Measurements from ENCODE around the gene HSPA1L. TPM values are rescaled to one million over a fixed set of nuclear protein-coding genes. Genes with fewer than 3 reads are reported as not detected.
"Not testable (repeated sequence)": the region's sequence is repeated elsewhere in the genome, so short reads cannot be mapped to it uniquely, and the experiment has no call there.

The HSPA1L gene
- total and polyA plus RNA-seq, 2 donors (not counting 1 experiment from before 2014, with no cell fraction given), result 0.81 to 2.0 TPM

GRCh38 chr6:31794294-31794865 is 20.7 kb downstream of the HSPA1L start:
- peak overlapping the region; percentile 80 for H2AFZ ChIP-seq (ENCODE audit: insufficient read depth, low read depth, low read length, poor library complexity, severe bottlenecking)

GRCh38 chr6:31793927-31794245 is 21.2 kb downstream of the HSPA1L start:
- peak overlapping the region; percentile 80 for H2AFZ ChIP-seq (ENCODE audit: insufficient read depth, low read depth, low read length, poor library complexity, severe bottlenecking)
- ATAC-seq (ENCODE audit: low read depth); CTCF ChIA-PET; DNase-seq; H3K27me3 ChIP-seq (replicated peaks in 1 of 4; ENCODE audit: control extremely low read depth in 1 of 4, control insufficient read depth in 3 of 4, insufficient read depth in 4 of 4, low read length in 3 of 4); H4K20me1 ChIP-seq (ENCODE audit: control insufficient read depth, insufficient read depth, low read length, poor library complexity, severe bottlenecking); H3K27me3 Mint-ChIP-seq; H3K9ac ChIP-seq (ENCODE audit: low read length); H3K9me3 Mint-ChIP-seq (ENCODE audit: insufficient read depth); H3K9me3 ChIP-seq (ENCODE audit: control extremely low read depth in 1 of 3, control insufficient read depth in 2 of 3, insufficient read depth in 1 of 3, low read length in 2 of 3): not testable (repeated sequence)
- peak overlapping the region; percentile 75 to 87 for H3K27ac ChIP-seq (ENCODE audit: low read length in 2 of 2)
- peaks cover 62% of the 10 kb centered on the region for H3K4me1 Mint-ChIP-seq
- peak overlapping the region in 1 of 5 experiments; percentile 95 for H3K4me3 ChIP-seq (ENCODE audit: control extremely low read depth in 1 of 5, extremely low read depth in 1 of 5, insufficient read depth in 1 of 5, low read depth in 2 of 5, low read length in 4 of 5)
- POLR2A ChIA-PET, result interaction anchor here (0.6 to 0.7 kb wide), 3 partner anchors 55 to 133 kb away, joined by 3 to 4 read pairs (median 3); partner anchors contain the start of gene C6orf47
- H3K4me1 ChIP-seq (ENCODE audit: control insufficient read depth in 2 of 2, insufficient read depth in 2 of 2, low read length in 2 of 2), result peaks cover 59 to 75% of the 10 kb centered on the region in 2 donors
- intact Hi-C loops (cut with micrococcal nuclease), result loop anchor here (2.0 kb wide), 2 partner anchors 17 to 55 kb away; partner anchors contain the start of gene VWA7
- H3K4me2 ChIP-seq (replicated peaks; ENCODE audit: low read depth, low read length, poor library complexity, severe bottlenecking), result peak overlapping the region; percentile 97
- peaks cover 27% of the 10 kb centered on the region for H3K79me2 ChIP-seq (ENCODE audit: control insufficient read depth, insufficient read depth, low read length)
- H3K4me3 Mint-ChIP-seq, result peak overlapping the region; percentile 97
- peak overlapping the region; percentile 99 for H3K27ac Mint-ChIP-seq
- H3K36me3 ChIP-seq (replicated peaks in 1 of 2; ENCODE audit: control extremely low read depth in 1 of 2, control insufficient read depth in 1 of 2, extremely low read depth in 1 of 2, insufficient read depth in 2 of 2, low read length in 1 of 2), result peaks cover 0 to 26% of the 10 kb centered on the region in 2 experiments
- 100% methylated on average over 6 of the region's 6 CpGs for WGBS (ENCODE audit: insufficient coverage)

More at GRCh38 chr6:31794294-31794865, 20.7 kb downstream of the HSPA1L start:
- Histone ChIP-seq H3K9me3 (ENCODE audit: control extremely low read depth in 1 of 3, control insufficient read depth in 2 of 3, insufficient read depth in 1 of 3, low read length in 2 of 3) (no peaks in the 10 kb centered on the region), H3K4me3 (ENCODE audit: control extremely low read depth in 1 of 5, extremely low read depth in 1 of 5, insufficient read depth in 1 of 5, low read depth in 2 of 5, low read length in 4 of 5) (peak overlapping the region; percentile 12 to 96 (median 95)), H3K4me2 (replicated peaks; ENCODE audit: low read depth, low read length, poor library complexity, severe bottlenecking) (peak overlapping the region; percentile 97), H3K36me3 (replicated peaks in 1 of 2; ENCODE audit: control extremely low read depth in 1 of 2, control insufficient read depth in 1 of 2, extremely low read depth in 1 of 2, insufficient read depth in 2 of 2, low read length in 1 of 2) (peaks cover 0 to 28% of the 10 kb centered on the region in 2 experiments), H3K79me2 (ENCODE audit: control insufficient read depth, insufficient read depth, low read length) (peaks cover 27% of the 10 kb centered on the region), H3K9ac (ENCODE audit: low read length) (peak overlapping the region; percentile 92), H4K20me1 (ENCODE audit: control insufficient read depth, insufficient read depth, low read length, poor library complexity, severe bottlenecking) (no peaks in the 10 kb centered on the region), H3K27me3 (replicated peaks in 1 of 4; ENCODE audit: control extremely low read depth in 1 of 4, control insufficient read depth in 3 of 4, insufficient read depth in 4 of 4, low read length in 3 of 4) (no peaks in the 10 kb centered on the region), H3K27ac (ENCODE audit: low read length in 2 of 2) (peak overlapping the region; percentile 75 to 87), H3K4me1 (ENCODE audit: control insufficient read depth in 2 of 2, insufficient read depth in 2 of 2, low read length in 2 of 2) (peaks cover 54 to 73% of the 10 kb centered on the region in 2 donors)
- ChIA-PET POLR2A (interaction anchor here (0.5 to 3.5 kb wide), 9 partner anchors 12 to 173 kb away, joined by 3 to 38 read pairs (median 5); partner anchors contain the start of genes CLIC1, LSM2 and MSH5), CTCF (interaction anchor here (0.5 to 1.3 kb wide), 7 partner anchors 17 to 69 kb away, joined by 3 to 4 read pairs (median 3); partner anchors contain the start of genes NEU1 and VWA7)
- DNase-seq (peak; percentile 52), ATAC-seq (ENCODE audit: low read depth) (no peak)
- Mint-ChIP-seq H3K4me3 (peak overlapping the region; percentile 97), H3K9me3 (ENCODE audit: insufficient read depth) (no peaks in the 10 kb centered on the region), H3K27ac (peak overlapping the region; percentile 99), H3K27me3 (no peaks in the 10 kb centered on the region), H3K4me1 (peaks cover 61% of the 10 kb centered on the region)
- intact Hi-C loops (cut with micrococcal nuclease), result loop anchor here (2.0 kb wide), 2 partner anchors 18 to 56 kb away; partner anchors contain the start of gene VWA7
- TF ChIP-seq EZH2 (IDR thresholded peaks at IDR 0.05; ENCODE audit: borderline replicate concordance, insufficient read depth, low read depth, low read length, poor library complexity, severe bottlenecking) (no peak), CTCF (IDR thresholded peaks at IDR 0.05) (no peak)
- WGBS (ENCODE audit: insufficient coverage), result 26% methylated on average over 7 of the region's 7 CpGs
